ENCODE results near the gene MYH10.

MYH10 gene

DNA sequence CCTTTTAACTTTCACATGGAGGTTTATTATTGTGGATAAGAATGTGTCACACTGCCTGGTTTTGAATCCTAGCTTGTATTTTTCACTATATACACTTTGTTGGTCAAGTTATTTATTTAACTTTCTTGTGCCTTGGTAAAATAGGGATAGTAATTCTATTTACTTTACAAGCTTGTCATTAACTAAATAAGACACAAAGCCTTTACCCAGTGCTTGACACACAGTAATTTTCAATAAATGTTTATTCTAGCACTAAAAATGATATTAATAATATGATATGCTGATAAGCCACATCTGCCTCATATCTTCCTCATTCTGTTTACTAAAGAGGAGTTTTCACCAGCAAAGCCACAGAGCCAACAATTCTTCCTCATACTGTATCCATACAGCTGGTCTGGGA lies 27.8 kb downstream of the MYH10 start:
- no peak for DNase-seq

DNA sequence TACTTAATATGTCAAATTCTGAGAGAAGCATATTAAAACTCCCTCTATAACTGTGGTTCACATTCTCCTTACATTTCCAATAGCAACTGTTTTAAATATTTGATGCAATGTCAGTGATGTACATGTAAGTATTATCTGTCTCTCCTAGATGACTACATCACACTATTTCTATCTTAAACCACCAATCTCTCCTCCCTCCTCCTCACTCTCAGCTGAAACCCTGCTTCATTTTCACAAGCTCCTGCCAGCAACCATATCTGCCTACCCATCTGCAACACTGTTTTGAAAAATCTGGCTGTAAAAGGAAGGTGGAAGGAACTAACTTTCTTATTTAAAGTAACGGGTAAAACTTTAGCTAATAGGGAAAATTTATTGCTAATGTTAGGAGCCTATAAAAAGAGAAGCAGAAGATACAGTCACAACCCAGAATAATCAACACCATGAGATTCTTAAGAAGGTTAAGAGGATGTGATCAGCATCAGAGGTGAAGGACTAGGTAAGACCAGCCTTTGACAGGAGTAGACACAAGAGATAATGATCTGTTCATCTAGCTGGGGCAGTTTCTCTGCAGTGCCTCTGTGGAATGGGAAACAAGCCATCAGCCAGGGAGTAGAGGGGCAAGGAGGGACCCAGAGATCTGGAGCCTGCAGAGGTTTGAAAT lies 31.0 kb downstream of the MYH10 start:
- no peak for DNase-seq

- DNase-seq = no peak
These were observed 31.6 kb downstream of the MYH10 start for GRCh38 chr17:8598913-8599312.

DNA sequence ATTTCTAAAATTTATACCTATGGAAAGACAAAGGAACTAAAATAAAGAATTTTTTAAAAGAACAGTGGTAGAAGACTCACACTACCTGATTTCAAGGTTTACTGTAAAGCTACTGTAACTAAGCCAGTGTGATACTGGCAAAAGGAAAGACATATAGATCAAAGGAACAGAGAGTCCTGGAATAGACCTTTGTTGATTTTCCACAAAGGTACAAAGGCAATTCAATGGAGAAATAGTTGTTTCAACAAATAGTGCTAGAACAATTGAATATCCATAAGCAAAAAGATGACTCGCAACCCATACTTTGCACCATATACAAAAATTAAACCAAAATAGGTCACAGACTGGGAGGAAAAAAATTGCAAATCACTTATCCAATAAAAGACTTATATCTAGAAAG lies 36.7 kb downstream of the MYH10 start:
- no peak for DNase-seq

GRCh38 chr17:8593276-8593675 lies 37.2 kb downstream of the MYH10 start:
- DNase-seq = no peak

DNA sequence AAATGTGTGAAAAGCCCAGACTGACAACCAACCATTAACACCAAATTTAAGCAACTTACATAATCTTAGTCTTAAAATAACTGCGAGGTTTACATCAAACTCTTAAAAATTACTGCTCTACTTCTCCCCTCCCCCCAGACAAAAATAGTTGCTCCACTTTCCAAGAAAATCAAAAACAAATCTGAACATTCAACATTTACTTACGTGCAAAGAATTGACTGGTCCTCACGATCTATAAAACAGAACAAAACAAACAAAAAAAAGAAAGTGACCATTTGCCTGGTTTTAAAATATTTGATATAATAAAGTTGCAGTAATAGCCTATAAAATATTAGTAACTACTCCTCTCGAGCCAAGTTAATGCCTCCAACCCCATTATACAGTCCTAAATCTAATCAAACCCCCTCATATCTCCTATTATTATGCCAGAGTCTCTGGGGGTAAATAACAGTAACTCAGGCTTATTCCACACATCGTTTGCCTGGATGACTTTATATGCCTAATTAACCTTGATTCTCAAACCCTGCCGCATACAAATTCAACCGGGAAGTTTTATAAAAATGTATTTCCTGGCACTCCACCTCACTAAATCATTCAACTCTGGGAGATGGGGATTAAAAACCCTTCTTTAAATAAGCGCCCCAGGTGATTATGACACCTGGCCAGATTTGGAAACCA lies 41.5 kb downstream of the MYH10 start:
- no peak for DNase-seq

DNA sequence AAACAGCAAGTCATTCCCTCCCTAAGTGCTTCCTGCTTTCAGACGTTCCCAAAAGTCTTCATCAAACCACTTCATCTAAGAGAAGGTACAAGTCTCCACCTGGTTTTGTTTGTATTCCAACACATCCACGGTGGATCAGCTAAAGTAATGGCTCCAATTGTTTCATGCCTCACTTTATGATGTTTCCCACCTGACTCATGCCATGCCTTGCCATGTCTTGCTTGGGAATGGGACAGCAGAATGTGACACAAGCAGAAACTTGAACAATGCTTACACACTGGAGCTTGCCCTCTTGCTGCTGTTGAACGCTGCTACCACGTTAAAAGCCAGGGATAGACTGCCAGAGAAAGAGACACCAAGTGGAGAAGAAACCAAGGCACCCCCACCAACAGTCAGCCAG lies 43.8 kb downstream of the MYH10 start:
- DNase-seq = no peak

- no peak for DNase-seq
These were observed 44.6 kb downstream of the MYH10 start for GRCh38 chr17:8585911-8586310.

DNA sequence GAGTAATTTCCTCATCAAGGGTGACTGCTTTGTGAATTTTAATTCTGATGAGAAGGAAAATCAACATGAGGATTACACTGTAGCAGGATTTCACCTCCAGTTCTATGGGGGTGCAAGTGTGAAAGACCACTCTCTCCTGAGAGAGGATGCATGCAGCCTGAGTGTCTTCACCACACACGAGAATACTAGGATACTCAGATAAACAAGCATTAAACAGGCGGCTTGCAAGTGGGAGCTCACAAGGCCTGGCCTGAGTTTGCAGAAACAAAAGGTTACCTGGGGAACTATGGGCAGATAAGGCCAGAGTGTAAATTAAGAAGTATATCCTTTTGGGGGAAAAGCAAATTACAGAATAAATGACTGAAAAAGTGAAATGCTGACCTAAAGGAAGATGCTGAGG lies 46.6 kb downstream of the MYH10 start:
- DNase-seq = no peak

DNA sequence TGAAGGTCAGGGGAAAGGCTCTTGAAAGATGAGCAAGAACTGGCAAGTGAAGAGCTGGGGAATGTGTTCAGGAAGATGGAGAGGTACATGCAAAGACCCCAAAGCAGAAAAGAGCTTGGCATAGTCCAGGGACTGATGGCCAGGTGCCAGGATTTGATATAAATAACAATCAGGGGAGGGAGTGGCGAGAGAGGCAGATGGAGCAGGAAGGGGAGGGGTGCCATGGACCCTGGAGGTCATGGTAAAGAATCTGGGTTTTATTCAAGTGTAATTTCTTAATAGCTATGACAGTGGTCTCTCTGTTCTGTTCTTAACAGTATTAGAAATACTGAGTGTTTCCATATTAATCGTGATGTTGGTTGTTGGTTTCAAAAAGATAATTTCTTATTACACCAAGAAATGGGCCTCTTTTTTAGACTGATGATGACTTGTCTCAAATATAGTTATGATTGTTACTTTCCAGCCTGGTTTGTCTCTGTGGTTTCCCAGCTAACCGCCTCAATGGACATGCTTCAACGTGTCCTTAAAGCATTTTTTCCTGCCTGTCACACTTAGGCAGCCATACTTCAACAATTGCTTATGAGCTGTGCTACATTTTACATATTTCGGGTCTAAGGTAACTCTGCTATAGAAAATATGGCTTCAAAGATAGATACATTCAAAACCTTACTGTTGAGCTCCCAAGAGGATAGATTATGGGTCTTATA lies 49.4 kb downstream of the MYH10 start:
- DNase-seq = no peak

DNA sequence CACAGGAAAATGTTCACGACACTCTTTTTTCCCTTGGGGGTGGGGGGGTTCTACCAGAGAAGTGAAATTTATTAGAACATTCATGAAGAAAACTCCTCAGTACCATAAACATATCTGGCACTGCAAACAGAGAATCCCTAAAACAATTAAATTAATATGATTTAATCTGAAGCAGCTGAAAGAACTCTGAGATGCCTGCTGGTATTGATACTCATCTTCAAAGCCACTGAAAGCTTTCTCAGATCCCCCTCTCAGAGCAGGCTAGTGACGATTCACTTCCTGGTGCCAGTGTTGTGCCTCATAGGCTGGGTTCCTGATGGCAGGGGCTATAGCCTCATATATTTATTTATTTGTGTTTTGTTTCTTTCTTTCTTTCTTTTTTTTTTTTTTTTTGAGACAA lies 52.7 kb downstream of the MYH10 start:
- no peak for DNase-seq

- DNase-seq = no peak
These were observed 53.8 kb downstream of the MYH10 start for GRCh38 chr17:8576559-8577294.

- DNase-seq = no peak
These were observed 55.8 kb downstream of the MYH10 start for GRCh38 chr17:8574687-8575086.

DNA sequence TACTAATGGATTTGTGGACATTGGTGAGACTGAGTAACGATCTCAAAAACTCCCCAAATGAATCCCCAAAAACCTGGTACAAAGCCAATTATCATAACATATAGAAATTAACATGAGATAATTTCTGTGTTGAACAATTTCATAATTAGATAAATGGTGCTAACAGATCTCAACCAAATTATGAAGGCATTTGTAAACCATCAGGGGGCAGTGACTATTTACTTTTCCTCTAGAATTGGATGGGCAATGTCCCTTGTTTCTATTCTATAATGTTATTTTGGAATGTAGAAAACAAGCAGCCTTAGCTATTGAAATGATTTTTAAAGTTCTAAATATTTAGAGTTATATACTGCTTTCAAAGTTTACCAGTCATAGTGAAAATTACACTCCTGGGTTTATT lies 57.8 kb downstream of the MYH10 start:
- no peak for DNase-seq

DNA sequence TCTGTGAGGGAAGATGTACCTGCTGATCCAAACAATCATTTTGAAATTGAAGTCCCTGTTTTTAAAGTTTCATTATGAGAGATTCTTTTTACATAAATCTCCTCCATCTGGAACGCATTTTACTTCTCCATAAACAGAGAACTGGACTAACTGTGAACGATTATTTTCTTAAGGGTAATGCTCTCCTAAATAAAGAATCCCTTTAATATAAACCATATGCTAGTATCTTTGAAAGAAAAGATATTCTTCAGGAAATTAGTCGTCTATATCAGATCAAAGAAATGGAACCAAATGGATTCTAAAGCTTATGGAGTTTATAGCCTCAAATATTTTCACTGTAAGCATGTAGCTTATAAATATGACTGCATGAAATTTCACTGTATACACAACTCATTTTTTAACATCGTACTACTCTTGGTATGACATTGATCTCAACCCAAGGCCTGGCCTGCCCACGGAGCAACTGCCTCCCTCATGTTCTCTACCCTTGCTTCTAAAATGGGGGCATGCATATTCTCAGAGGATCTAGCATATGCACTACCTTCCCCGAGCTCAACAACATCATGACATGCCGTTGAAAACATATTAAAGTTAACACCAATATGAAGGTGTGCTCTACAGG lies 66.4 kb downstream of the MYH10 start:
- DNase-seq = no peak

GRCh38 chr17:8563024-8563776 lies 67.3 kb downstream of the MYH10 start:
- DNase-seq = no peak

DNA sequence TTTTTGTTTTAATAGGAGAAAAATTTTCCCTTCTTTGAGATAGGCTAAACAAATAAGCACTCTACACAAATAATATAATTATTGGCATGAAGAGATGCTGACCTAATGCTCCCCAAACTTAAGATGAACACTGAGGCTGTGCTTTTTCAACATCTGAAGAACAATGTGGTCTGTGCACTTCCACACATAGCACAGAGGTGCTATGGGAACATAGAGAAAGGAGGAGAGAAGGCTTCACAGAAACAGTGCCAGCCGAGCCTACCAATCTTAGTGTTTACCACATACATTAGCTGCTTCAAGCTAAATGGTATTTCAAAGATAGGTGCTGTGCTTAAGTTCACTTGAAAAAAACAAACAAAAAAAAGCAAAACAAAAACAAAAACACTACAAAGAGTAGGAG lies 72.4 kb downstream of the MYH10 start:
- no peak for DNase-seq

DNA sequence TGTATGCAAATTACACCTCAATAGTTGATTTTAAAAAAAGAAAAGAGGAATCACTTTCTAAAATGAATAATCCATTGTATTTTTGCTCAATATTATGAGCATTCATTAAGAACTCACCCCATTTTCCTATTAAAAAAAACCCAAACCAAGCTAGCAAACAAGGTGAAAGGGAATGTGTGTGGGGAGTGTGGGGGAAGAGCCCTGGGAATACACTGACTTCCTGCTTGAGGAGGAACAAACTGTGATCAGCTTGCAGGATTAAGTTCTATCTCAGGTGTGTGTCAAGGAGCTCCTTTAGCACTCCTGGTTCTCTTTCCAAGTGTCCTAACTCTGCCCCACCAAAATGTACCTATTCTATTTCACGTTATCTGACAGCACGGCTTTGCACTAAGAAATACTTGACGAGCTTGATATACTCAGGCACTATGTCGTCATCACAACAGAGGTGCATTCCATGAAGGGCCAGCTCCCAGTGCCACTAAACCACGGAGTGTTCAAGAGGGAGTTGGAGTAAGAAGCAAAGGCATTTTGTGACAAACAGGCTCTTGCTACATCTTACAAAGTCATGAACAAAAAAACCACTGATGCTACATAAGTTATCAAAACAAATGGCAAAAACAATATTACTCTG lies 73.2 kb downstream of the MYH10 start:
- no peak for DNase-seq

DNA sequence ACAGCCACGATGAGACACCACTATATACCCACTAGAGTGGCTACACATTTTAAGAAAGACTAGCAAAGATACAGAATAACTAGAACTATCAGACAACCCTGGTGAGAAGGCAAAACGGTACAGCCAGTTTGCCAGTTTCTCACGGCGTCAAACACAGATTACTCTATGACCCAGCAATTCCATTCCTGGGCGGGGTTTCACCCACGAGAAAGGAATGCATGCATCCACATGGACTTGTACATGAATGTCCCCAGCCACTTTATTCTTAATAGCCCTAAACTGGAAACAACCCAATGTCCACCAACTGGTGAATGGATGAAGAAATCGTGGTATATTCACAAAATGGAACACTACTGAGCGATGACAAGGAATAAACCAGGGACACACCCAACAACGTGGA lies 74.5 kb downstream of the MYH10 start:
- DNase-seq = no peak

DNA sequence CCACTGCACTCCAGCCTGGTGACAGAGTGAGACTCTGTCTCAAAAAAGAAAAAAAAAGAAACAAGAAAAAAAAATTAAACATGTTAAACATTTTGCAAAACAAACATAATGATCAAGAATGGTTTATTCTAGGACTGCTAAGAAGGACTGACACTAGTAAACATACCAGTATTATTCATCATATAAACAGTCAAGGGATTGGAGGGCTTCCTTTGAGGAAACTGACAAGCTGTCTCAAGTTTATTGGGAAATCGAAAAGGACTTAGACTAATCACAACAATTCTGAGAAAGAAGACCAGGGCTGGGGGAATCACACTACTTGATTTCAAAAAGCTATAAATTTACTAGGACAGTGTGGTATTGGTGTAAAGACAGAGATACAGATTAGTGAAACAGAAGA lies 75.5 kb downstream of the MYH10 start:
- no peak for DNase-seq

DNA sequence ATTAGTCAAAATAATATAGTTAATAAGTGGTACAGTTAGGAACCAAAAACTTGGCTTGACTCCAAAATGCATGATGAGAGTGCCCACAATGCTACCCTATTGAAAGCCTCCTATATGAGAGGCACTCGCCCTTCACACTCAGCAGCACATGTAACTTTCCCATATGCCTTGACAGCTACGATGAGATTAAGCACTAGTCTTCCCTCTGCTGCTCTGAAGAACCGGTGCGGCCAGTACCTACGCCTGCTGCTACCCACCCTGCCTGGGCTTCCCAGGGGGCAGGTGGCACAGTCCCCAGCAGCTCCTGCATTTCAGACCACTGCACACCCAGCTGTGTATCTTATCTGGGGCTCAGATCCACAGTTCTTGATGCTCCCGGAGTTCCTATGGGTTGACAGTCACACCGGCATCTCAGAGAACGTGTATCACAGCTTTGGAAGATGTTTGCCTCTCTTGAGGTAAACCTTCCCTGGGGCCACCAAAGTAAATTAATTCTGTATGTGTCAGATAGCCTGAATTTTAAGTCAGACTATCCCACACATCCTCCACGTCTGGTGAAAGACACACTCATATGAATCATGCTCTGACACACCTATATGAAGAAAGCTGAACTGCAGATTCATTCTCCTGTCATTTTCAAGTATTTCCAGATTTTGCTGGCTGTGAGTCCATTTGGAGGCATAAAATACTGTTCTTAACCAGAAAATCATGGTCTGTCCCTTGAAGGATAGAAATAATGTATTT lies 77.8 kb downstream of the MYH10 start:
- DNase-seq = no peak

All from NCI-H1417 treated with DMSO at 0.1 percent for 48 hours (cell line).